GM12891 (cell line): ENCODE measurements around the gene BEND6.

ENCODE experiments used
- POLR2A ChIP-seq: IDR thresholded peaks from 2 replicates; pipeline ENCODE4 v1.6.1; 2011; ENCODE audit warnings: low read depth, low read length, control low read depth
- POLR2AphosphoS5 ChIP-seq: IDR thresholded peaks from 2 replicates; pipeline ENCODE4 v1.6.1; 2011; ENCODE audit warnings: low read depth, low read length, control low read depth
- SPI1 ChIP-seq: IDR thresholded peaks from 2 replicates; pipeline ENCODE4 v1.6.1; 2011; ENCODE audit warnings: low read depth, low read length, control low read depth
- TAF1 ChIP-seq: IDR thresholded peaks from 2 replicates; pipeline ENCODE4 v1.6.1; 2011; ENCODE audit warnings: low read depth, low read length, control low read depth

- TF ChIP-seq POLR2A (no peak), TAF1 (no peak), POLR2AphosphoS5 (no peak), SPI1 (no peak)
Observed at GRCh38 chr6:57038906-57039305, 84.0 kb downstream of the BEND6 start.
